OCI-M1 (cell line): ENCODE measurements around the gene LCORL.
"Not testable (repeated sequence)": the region's sequence is repeated elsewhere in the genome, so short reads cannot be mapped to it uniquely, and the experiment has no call there.

Experiments used
- DNase-seq: peaks from one replicate; lab custom pipeline; 2025; lab: John Stamatoyannopoulos, UW

LCORL gene

GRCh38 chr4:18021720-18022571, at the start of gene LCORL:
Gene LCORL (minus strand): TSS chr4:18021755. CDS start chr4:18021751, 4 bp downstream.
- peak; percentile 100 for DNase-seq

- no peak for DNase-seq
Measured at GRCh38 chr4:18069810-18070209, 48.3 kb upstream of the LCORL start.

- DNase-seq: no peak
Measured at GRCh38 chr4:18067031-18067430, 45.5 kb upstream of the LCORL start.

- DNase-seq: no peak
Measured at GRCh38 chr4:18063079-18063478, 41.5 kb upstream of the LCORL start.

GRCh38 chr4:18057821-18058533, 36.4 kb upstream of the LCORL start:
- peak; percentile 20 for DNase-seq

GRCh38 chr4:18056030-18056429, 34.5 kb upstream of the LCORL start:
- DNase-seq: no peak

GRCh38 chr4:18052158-18052557, 30.6 kb upstream of the LCORL start:
- no peak for DNase-seq

- DNase-seq: no peak
Measured at GRCh38 chr4:18051281-18051680, 29.7 kb upstream of the LCORL start.

- no peak for DNase-seq
Measured at GRCh38 chr4:18050448-18050847, 28.9 kb upstream of the LCORL start.

GRCh38 chr4:18049446-18049845, 27.9 kb upstream of the LCORL start:
- no peak for DNase-seq

GRCh38 chr4:18042754-18043153, 21.2 kb upstream of the LCORL start:
- peak; percentile 9 for DNase-seq

- no peak for DNase-seq
Measured at GRCh38 chr4:18042012-18042411, 20.5 kb upstream of the LCORL start.

GRCh38 chr4:18041114-18041513, 19.6 kb upstream of the LCORL start:
- peak; percentile 49 for DNase-seq

- DNase-seq: no peak
Measured at GRCh38 chr4:18039113-18039512, 17.6 kb upstream of the LCORL start.

GRCh38 chr4:18036369-18036768, 14.8 kb upstream of the LCORL start:
- not testable (repeated sequence) for DNase-seq

GRCh38 chr4:18034099-18034498, 12.5 kb upstream of the LCORL start:
- no peak for DNase-seq

- peak; percentile 24 for DNase-seq
Measured at GRCh38 chr4:18033111-18034085, 11.8 kb upstream of the LCORL start.

GRCh38 chr4:18025288-18025687, 3.7 kb upstream of the LCORL start:
- DNase-seq: peak; percentile 11

- peak; percentile 63 for DNase-seq
Measured at GRCh38 chr4:18022572-18023050, 1.1 kb upstream of the LCORL start.

- no peak for DNase-seq
Measured at GRCh38 chr4:18021470-18021719, 160 bp downstream of the LCORL start.

GRCh38 chr4:18020671-18021469, 685 bp downstream of the LCORL start:
- peak; percentile 86 for DNase-seq
